ENCODE data around the gene GOLGA3. TPM values are rescaled to one million over a fixed set of nuclear protein-coding genes. Genes with fewer than 3 reads are reported as not detected.
"Not testable (repeated sequence)": the region's sequence is repeated elsewhere in the genome, so short reads cannot be mapped to it uniquely, and the experiment has no call there.

Gene GOLGA3
- total RNA-seq, 2 donors from 2014 or later: 99.1 to 109 TPM

- 92% methylated on average over 14 of the region's 14 CpGs for WGBS
- Histone ChIP-seq H3K4me3 (no peak overlapping the region), H3K36me3 (peaks cover 25 to 26% of the 10 kb centered on the region in 2 donors), H3K4me1 (replicated peaks) (no peaks in the 10 kb centered on the region), H3K27me3 (replicated peaks; ENCODE audit: insufficient read depth) (no peaks in the 10 kb centered on the region), H3K9me3 (no peaks in the 10 kb centered on the region), H3K27ac (no peak overlapping the region)
- no peak for DNase-seq (ENCODE audit: low spot score)
- intact Hi-C loops (cut with DNase I): no loop called here
- no peak for TF ChIP-seq POLR2A (IDR thresholded peaks at IDR 0.05)
- TF ChIP-seq POLR2AphosphoS5 (IDR thresholded peaks at IDR 0.05): no peak
Measured at GRCh38 chr12:132803125-132803524, 25.5 kb downstream of the GOLGA3 start.

GRCh38 chr12:132801741-132802140 is 26.9 kb downstream of the GOLGA3 start:
- Histone ChIP-seq H3K4me1 (replicated peaks) (no peaks in the 10 kb centered on the region), H3K9me3 (no peaks in the 10 kb centered on the region), H3K27ac (no peak overlapping the region), H3K36me3 (peaks cover 33 to 35% of the 10 kb centered on the region in 2 donors), H3K27me3 (replicated peaks; ENCODE audit: insufficient read depth) (no peaks in the 10 kb centered on the region), H3K4me3 (no peak overlapping the region)
- 90% methylated on average over 28 of the region's 28 CpGs for WGBS
- no peak for DNase-seq (ENCODE audit: low spot score)
- TF ChIP-seq CTCF (IDR thresholded peaks at IDR 0.05) (no peak), POLR2A (IDR thresholded peaks at IDR 0.05) (no peak), POLR2AphosphoS5 (IDR thresholded peaks at IDR 0.05) (no peak)
- intact Hi-C loops (cut with DNase I): no loop called here

- H3K27ac ChIP-seq: no peak overlapping the region
- H3K36me3 ChIP-seq: peaks cover 39 to 61% of the 10 kb centered on the region in 2 donors
- no peaks in the 10 kb centered on the region for H3K9me3 ChIP-seq
- no peak for DNase-seq (ENCODE audit: low spot score)
- no peaks in the 10 kb centered on the region for H3K4me1 ChIP-seq (replicated peaks)
- H3K27me3 ChIP-seq (replicated peaks; ENCODE audit: insufficient read depth): no peaks in the 10 kb centered on the region
- no peak overlapping the region for H3K4me3 ChIP-seq
- 90% methylated on average over 15 of the region's 15 CpGs for WGBS
- intact Hi-C loops (cut with DNase I): no loop called here
- no peak for TF ChIP-seq POLR2A (IDR thresholded peaks at IDR 0.05)
- no peak for TF ChIP-seq CTCF (IDR thresholded peaks at IDR 0.05)
- no peak for TF ChIP-seq POLR2AphosphoS5 (IDR thresholded peaks at IDR 0.05)
Measured at GRCh38 chr12:132798836-132799235, 29.8 kb downstream of the GOLGA3 start.

- H3K27ac ChIP-seq: no peak overlapping the region
- no peak for DNase-seq (ENCODE audit: low spot score)
- H3K9me3 ChIP-seq: no peaks in the 10 kb centered on the region
- peaks cover 37 to 64% of the 10 kb centered on the region in 2 donors for H3K36me3 ChIP-seq
- TF ChIP-seq CTCF (IDR thresholded peaks at IDR 0.05): no peak
- TF ChIP-seq POLR2A (IDR thresholded peaks at IDR 0.05): no peak
- TF ChIP-seq POLR2AphosphoS5 (IDR thresholded peaks at IDR 0.05): no peak
- H3K4me3 ChIP-seq: no peak overlapping the region
- intact Hi-C loops (cut with DNase I): no loop called here
- 93% methylated on average over 24 of the region's 24 CpGs for WGBS
- H3K27me3 ChIP-seq (replicated peaks; ENCODE audit: insufficient read depth): no peaks in the 10 kb centered on the region
- no peaks in the 10 kb centered on the region for H3K4me1 ChIP-seq (replicated peaks)
Measured at GRCh38 chr12:132797820-132798570, 30.7 kb downstream of the GOLGA3 start.

GRCh38 chr12:132795847-132796246 is 32.8 kb downstream of the GOLGA3 start:
- no peak for DNase-seq (ENCODE audit: low spot score)
- H3K9me3 ChIP-seq: no peaks in the 10 kb centered on the region
- intact Hi-C loops (cut with DNase I): no loop called here
- no peak overlapping the region for H3K27ac ChIP-seq
- no peaks in the 10 kb centered on the region for H3K4me1 ChIP-seq (replicated peaks)
- TF ChIP-seq POLR2A (IDR thresholded peaks at IDR 0.05) (no peak), POLR2AphosphoS5 (IDR thresholded peaks at IDR 0.05) (no peak)
- H3K27me3 ChIP-seq (replicated peaks; ENCODE audit: insufficient read depth): no peaks in the 10 kb centered on the region
- H3K36me3 ChIP-seq: peaks cover 29 to 52% of the 10 kb centered on the region in 2 donors
- no peak overlapping the region for H3K4me3 ChIP-seq
- 96% methylated on average over 14 of the region's 14 CpGs for WGBS

- DNase-seq (ENCODE audit: low spot score); H3K9me3 ChIP-seq; H3K4me3 ChIP-seq; H3K27ac ChIP-seq; H3K4me1 ChIP-seq (replicated peaks); H3K27me3 ChIP-seq (replicated peaks; ENCODE audit: insufficient read depth); intact Hi-C loops (cut with DNase I): not testable (repeated sequence)
- 91% methylated on average over 2 of the region's 2 CpGs for WGBS
- H3K36me3 ChIP-seq: peaks cover 20 to 31% of the 10 kb centered on the region in 2 donors
Measured at GRCh38 chr12:132791940-132792339, 36.7 kb downstream of the GOLGA3 start.
